D341Med (cell line): ENCODE results near the gene SOD1.
"Not testable (repeated sequence)": the region's sequence is repeated elsewhere in the genome, so short reads cannot be mapped to it uniquely, and the experiment has no call there.

Experiments used
- DNase-seq: peaks from one replicate; pipeline ENCODE4 v3.0.0; 2012; ENCODE audit warnings: low spot score

SOD1 gene

GRCh38 chr21:31659536-31660258 is at the start of gene SOD1:
SOD1 (plus strand) TSS chr21:31659693; CDS start chr21:31659770, 77 bp downstream.
- DNase-seq, result peak; percentile 99

- no peak for DNase-seq
Measured at GRCh38 chr21:31611445-31611844, 48.0 kb upstream of the SOD1 start.

GRCh38 chr21:31612894-31613785 is 46.4 kb upstream of the SOD1 start:
- DNase-seq, result no peak

- no peak for DNase-seq
Measured at GRCh38 chr21:31614705-31615104, 44.8 kb upstream of the SOD1 start.

- no peak for DNase-seq
Measured at GRCh38 chr21:31616216-31616615, 43.3 kb upstream of the SOD1 start.

- DNase-seq, result no peak
Measured at GRCh38 chr21:31618696-31619430, 40.6 kb upstream of the SOD1 start.

GRCh38 chr21:31622397-31622796 is 37.1 kb upstream of the SOD1 start:
- DNase-seq, result no peak

GRCh38 chr21:31623664-31624063 is 35.8 kb upstream of the SOD1 start:
- DNase-seq, result peak; percentile 47

GRCh38 chr21:31624181-31624580 is 35.3 kb upstream of the SOD1 start:
- DNase-seq, result no peak

- no peak for DNase-seq
Measured at GRCh38 chr21:31624961-31625491, 34.5 kb upstream of the SOD1 start.

- DNase-seq, result peak; percentile 44
Measured at GRCh38 chr21:31629972-31630711, 29.4 kb upstream of the SOD1 start.

- DNase-seq, result not testable (repeated sequence)
Measured at GRCh38 chr21:31631881-31632280, 27.6 kb upstream of the SOD1 start.

GRCh38 chr21:31634993-31635392 is 24.5 kb upstream of the SOD1 start:
- DNase-seq, result no peak

GRCh38 chr21:31636874-31637273 is 22.6 kb upstream of the SOD1 start:
- DNase-seq, result no peak

GRCh38 chr21:31641416-31641922 is 18.0 kb upstream of the SOD1 start:
- no peak for DNase-seq

- DNase-seq, result no peak
Measured at GRCh38 chr21:31644643-31645042, 14.8 kb upstream of the SOD1 start.

GRCh38 chr21:31647650-31648049 is 11.8 kb upstream of the SOD1 start:
- DNase-seq, result no peak

- DNase-seq, result no peak
Measured at GRCh38 chr21:31650930-31651329, 8.6 kb upstream of the SOD1 start.

- not testable (repeated sequence) for DNase-seq
Measured at GRCh38 chr21:31651491-31651890, 8.0 kb upstream of the SOD1 start.

- DNase-seq, result no peak
Measured at GRCh38 chr21:31654340-31654739, 5.2 kb upstream of the SOD1 start.
